Chondrocyte (in vitro differentiated cells): ENCODE data around the gene FOS. TPM values are rescaled to one million over a fixed set of nuclear protein-coding genes. Genes with fewer than 3 reads are reported as not detected.
A peak's percentile ranks its signal among the peaks of the same experiment; 100 is the strongest.

Experiments used
- DNase-seq: peaks from one replicate; pipeline ENCODE4 v3.0.0; 2021; ENCODE audit warnings: mixed read lengths, low spot score
- H3K27ac Mint-ChIP-seq: one replicate; pipeline ENCODE4 v1.8.0; 2021; ENCODE audit warnings: mild to moderate bottlenecking, moderate library complexity, mixed read lengths; ENCODE audit not compliant: unreplicated experiment
- H3K27me3 Mint-ChIP-seq: 2 replicates; pipeline ENCODE4 v1.8.0; 2021; ENCODE audit warnings: low read depth, mixed read lengths
- H3K36me3 Mint-ChIP-seq: 2 replicates; pipeline ENCODE4 v1.8.0; 2021; ENCODE audit warnings: low read depth, mixed read lengths
- H3K4me1 Mint-ChIP-seq: 2 replicates; pipeline ENCODE4 v1.8.0; 2021; ENCODE audit warnings: low read depth, mild to moderate bottlenecking, mixed read lengths
- H3K4me3 Mint-ChIP-seq: one replicate; pipeline ENCODE4 v1.8.0; 2021; ENCODE audit warnings: mild to moderate bottlenecking, moderate library complexity, mixed read lengths; ENCODE audit not compliant: unreplicated experiment
- H3K9me3 Mint-ChIP-seq: 2 replicates; pipeline ENCODE4 v1.8.0; 2021; ENCODE audit warnings: low read depth, mixed read lengths
- total RNA-seq: library from RNA; stranded (reverse); gene quantifications from 3 replicates; pipeline ENCODE4 v1.2.1, GENCODE V29; 2021
- TF ChIP-seq, protein P1 (sequence below): fragments of 200-600 bp; sonication (generic); IDR thresholded peaks from 2 replicates; pipeline ENCODE4 v1.5.0; 2021; ENCODE audit warnings: antibody characterized with exemption, mild to moderate bottlenecking, moderate library complexity

The FOS gene
- total RNA-seq, 1 donor from 2014 or later = 152 TPM

DNA sequence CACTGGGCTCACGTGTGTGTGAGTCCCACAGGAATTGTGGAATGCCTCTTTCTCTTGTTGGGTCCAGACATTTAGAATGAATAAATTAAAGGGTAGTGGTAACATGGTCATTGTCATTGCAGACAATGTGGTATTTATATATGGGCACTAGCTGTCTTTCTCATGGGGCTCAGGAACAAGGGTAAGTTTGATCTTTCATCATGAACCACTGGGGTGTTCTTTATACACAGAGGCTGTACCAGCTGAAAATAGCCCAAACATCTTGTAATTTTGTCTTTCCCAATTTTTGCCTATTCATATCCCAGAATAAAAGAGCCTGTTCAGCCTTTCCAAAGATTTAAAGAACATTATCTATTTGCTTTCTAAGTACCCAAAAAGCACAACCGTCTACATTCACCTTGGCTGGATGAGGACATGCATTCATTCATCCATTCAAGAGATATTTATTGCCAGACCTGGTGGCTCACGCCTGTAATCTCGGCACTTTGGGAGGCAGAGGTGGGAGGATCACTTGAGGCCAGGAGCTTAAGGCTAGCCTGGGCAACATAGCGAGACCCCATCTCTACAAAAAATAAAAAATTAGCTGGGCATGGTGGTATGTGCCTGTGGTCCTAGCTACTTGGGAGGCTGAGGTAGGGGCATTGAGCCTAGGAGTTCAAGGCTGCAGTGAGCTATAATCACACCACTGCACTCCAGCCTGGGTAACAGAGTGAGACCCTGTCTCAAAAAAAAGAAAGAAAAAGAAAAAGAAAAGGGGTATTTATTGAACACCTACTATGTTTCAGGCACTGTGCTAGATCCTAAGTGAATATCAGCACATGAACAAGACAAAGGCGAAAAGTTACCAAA, 4.4 kb upstream of the FOS start:
- TF ChIP-seq, protein P1, sequence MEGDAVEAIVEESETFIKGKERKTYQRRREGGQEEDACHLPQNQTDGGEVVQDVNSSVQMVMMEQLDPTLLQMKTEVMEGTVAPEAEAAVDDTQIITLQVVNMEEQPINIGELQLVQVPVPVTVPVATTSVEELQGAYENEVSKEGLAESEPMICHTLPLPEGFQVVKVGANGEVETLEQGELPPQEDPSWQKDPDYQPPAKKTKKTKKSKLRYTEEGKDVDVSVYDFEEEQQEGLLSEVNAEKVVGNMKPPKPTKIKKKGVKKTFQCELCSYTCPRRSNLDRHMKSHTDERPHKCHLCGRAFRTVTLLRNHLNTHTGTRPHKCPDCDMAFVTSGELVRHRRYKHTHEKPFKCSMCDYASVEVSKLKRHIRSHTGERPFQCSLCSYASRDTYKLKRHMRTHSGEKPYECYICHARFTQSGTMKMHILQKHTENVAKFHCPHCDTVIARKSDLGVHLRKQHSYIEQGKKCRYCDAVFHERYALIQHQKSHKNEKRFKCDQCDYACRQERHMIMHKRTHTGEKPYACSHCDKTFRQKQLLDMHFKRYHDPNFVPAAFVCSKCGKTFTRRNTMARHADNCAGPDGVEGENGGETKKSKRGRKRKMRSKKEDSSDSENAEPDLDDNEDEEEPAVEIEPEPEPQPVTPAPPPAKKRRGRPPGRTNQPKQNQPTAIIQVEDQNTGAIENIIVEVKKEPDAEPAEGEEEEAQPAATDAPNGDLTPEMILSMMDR = no peak
- Mint-ChIP-seq H3K4me1 (peaks cover 37% of the 10 kb centered on the region), H3K27ac (peak overlapping the region; percentile 43), H3K4me3 (no peak overlapping the region), H3K36me3 (peaks cover under 1% of the 10 kb centered on the region), H3K9me3 (no peaks in the 10 kb centered on the region), H3K27me3 (no peaks in the 10 kb centered on the region)
- no peak for DNase-seq

DNA sequence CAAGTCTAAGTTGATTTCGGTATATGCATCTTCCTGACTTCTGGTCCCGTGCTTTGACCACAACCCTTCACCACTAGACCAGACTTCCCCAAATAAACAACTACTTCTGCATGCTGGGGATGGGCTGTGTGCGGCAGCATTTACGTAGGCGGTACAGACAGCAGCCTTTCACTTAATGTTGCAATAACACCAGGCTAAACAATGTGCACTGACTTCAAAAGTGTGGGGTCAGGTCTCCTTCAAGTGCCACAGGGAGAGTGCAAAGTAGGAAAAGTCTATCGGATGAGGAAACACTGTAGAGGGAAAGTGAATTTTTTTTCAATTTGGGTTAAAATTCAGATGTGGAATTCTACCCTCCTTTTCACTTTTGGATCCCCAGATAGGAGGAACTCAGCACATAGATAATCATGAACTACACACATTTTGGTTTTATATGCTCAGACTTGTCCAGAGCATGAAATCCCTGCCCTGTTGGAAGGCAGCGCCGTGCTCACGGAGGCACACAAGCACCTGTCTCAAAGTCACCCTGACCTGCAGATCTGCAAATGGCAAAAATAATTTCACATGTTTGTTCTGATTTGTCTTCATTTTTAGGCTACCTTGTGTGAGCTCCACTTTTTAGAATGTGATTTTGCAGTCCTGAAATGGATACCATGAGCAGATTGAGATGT, 3.6 kb upstream of the FOS start:
- Mint-ChIP-seq H3K36me3 (peaks cover 4% of the 10 kb centered on the region), H3K27ac (no peak overlapping the region), H3K4me3 (no peak overlapping the region), H3K9me3 (no peaks in the 10 kb centered on the region), H3K27me3 (no peaks in the 10 kb centered on the region), H3K4me1 (peaks cover 45% of the 10 kb centered on the region)
- no peak for DNase-seq
- TF ChIP-seq, protein P1 = no peak

DNA sequence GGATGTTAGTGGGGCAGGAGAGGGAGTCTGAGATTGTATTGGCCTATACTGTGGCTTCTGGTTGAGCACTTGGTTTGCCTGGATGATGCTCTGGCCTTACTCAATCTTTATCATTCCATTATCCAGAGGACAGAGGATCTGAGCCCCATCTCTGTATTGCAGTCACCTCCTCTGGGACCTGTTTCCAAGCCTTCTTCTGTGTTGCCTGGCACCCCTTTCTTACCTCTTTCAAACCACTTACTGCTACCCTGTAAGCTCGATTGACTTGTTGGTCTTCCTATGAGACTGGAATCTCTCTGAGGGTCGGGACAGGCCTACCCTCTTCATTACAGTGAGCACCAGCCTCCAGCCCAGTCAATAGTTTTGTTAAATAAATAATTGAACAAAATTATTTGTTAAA, 3.0 kb upstream of the FOS start:
- peaks cover 8% of the 10 kb centered on the region for H3K36me3 Mint-ChIP-seq
- H3K27ac Mint-ChIP-seq = peak overlapping the region; percentile 6
- no peak overlapping the region for H3K4me3 Mint-ChIP-seq
- no peaks in the 10 kb centered on the region for H3K9me3 Mint-ChIP-seq
- TF ChIP-seq, protein P1 = no peak
- no peaks in the 10 kb centered on the region for H3K27me3 Mint-ChIP-seq
- no peak for DNase-seq
- H3K4me1 Mint-ChIP-seq = peaks cover 51% of the 10 kb centered on the region

DNA sequence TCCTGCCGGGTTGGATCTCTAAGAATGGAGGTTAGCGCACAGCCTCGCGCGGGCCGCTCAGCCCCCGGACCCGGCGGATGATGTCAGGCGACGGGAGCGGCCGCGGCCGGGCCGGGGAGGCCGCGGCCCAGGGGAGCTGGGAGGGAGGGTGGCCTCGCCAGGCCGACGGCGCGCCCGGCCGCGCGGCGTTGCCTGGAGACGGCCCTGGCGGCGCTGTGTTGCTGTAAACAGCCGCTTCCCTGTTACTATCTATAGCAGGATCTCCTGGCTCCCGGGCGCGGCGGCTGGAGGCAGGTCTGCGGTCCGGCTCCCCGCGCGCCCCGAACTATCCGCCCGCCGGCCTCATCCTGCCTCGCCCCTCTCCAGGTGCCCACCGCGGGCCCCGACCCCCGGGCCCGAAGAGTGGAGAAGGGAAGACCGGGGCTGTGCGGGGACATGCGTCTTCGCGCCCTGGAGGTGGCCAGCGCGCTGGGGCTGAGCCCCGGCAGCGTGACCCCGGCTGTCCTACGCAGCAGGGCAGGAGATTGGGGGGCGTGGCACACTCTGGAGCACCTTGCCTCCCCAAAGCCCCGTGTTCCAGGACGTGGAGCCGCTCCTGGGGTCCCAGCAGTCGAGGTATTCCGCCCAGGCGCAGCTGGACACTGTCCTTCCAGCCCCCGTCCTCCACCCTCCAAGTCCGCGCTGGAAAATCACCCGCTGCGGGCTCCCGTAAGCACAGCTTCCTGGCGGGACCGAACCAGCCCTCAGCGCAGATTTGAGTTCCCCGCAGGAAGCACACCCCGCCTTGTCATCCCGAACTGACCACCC, 1.4 kb upstream of the FOS start:
- DNase-seq = no peak
- peak overlapping the region; percentile 96 for H3K27ac Mint-ChIP-seq
- peaks cover 19% of the 10 kb centered on the region for H3K36me3 Mint-ChIP-seq
- no peaks in the 10 kb centered on the region for H3K9me3 Mint-ChIP-seq
- H3K4me1 Mint-ChIP-seq = peaks cover 61% of the 10 kb centered on the region
- peak overlapping the region; percentile 79 for H3K4me3 Mint-ChIP-seq
- TF ChIP-seq, protein P1 = no peak
- no peaks in the 10 kb centered on the region for H3K27me3 Mint-ChIP-seq
